OCI-LY7 (cell line): Measurements from ENCODE around the gene UBTD2. TPM values are rescaled to one million over a fixed set of nuclear protein-coding genes. Genes with fewer than 3 reads are reported as not detected.
"Not testable (repeated sequence)": the region's sequence is repeated elsewhere in the genome, so short reads cannot be mapped to it uniquely, and the experiment has no call there.

ENCODE experiments used
- BruUV-seq: library from RNA; stranded (reverse); fragments of 400-500 nt; replicated peaks from 2 replicates; lab custom pipeline; 2021; lab: Mats Ljungman, UMichigan
- CTCF ChIA-PET: fragments of 300-600 bp; sonication (Branson Sonifier 250); formaldehyde crosslinking; loops from one replicate; lab custom pipeline; 2022; ENCODE audit warnings: antibody characterized with exemption; ENCODE audit not compliant: unreplicated experiment; lab: Charles Lee
- POLR2A ChIA-PET: fragments of 300-600 bp; sonication (Branson Sonifier 250); formaldehyde crosslinking; loops from one replicate; lab custom pipeline; 2022; ENCODE audit warnings: antibody characterized with exemption; lab: Charles Lee
- DNase-seq: peaks from one replicate; pipeline ENCODE4 v3.0.0-alpha.2; 2015; ENCODE audit warnings: low spot score
- H2AFZ ChIP-seq: fragments of 200-600 bp; sonication (generic), shearing (Covaris generic); 2 replicates; pipeline ENCODE4 v1.6.1; 2014; ENCODE audit warnings: mild to moderate bottlenecking, antibody characterized with exemption, low read length, moderate library complexity
- H3K27ac ChIP-seq: fragments of 200-600 bp; sonication (generic); 2 replicates; pipeline ENCODE4 v1.5.1; 2014; ENCODE audit warnings: mixed run types, low read depth, mild to moderate bottlenecking, moderate library complexity, low read length, inconsistent platforms; ENCODE audit not compliant: poor library complexity, severe bottlenecking
- H3K36me3 ChIP-seq: fragments of 200-600 bp; sonication (generic); 2 replicates; pipeline ENCODE4 v1.6.1; 2014; ENCODE audit warnings: mild to moderate bottlenecking, antibody characterized with exemption, low read length, moderate library complexity, mixed read lengths; ENCODE audit not compliant: insufficient read depth
- H3K4me1 ChIP-seq: fragments of 200-600 bp; sonication (generic); 2 replicates; pipeline ENCODE4 v1.5.1; 2014; ENCODE audit warnings: mild to moderate bottlenecking, low read length; ENCODE audit not compliant: insufficient read depth, poor library complexity, severe bottlenecking
- H3K4me2 ChIP-seq: fragments of 200-600 bp; sonication (generic); 2 replicates; pipeline ENCODE4 v1.6.1; 2014; ENCODE audit warnings: mild to moderate bottlenecking, low read length
- H3K4me3 ChIP-seq: fragments of 200-600 bp; sonication (generic); 2 replicates; pipeline ENCODE4 v1.5.1; 2014; ENCODE audit warnings: mild to moderate bottlenecking, low read depth, low read length; ENCODE audit not compliant: poor library complexity, severe bottlenecking
- H3K79me2 ChIP-seq: fragments of 200-600 bp; sonication (generic); 2 replicates; pipeline ENCODE4 v1.6.1; 2016; ENCODE audit warnings: low read depth, mild to moderate bottlenecking, low read length, moderate library complexity, mixed read lengths; ENCODE audit not compliant: insufficient read depth
- H3K9me2 ChIP-seq: fragments of 200-600 bp; sonication (generic); 2 replicates; pipeline ENCODE4 v1.6.1; 2016; ENCODE audit warnings: mild to moderate bottlenecking, low read length, mixed read lengths; ENCODE audit not compliant: insufficient read depth
- H3K9me3 ChIP-seq: fragments of 200-600 bp; sonication (generic); 2 replicates; pipeline ENCODE4 v1.6.1; 2014; ENCODE audit warnings: mild to moderate bottlenecking, mixed run types, low read length, mixed read lengths
- H4K20me1 ChIP-seq: fragments of 200-600 bp; sonication (generic); 2 replicates; pipeline ENCODE4 v1.6.1; 2014; ENCODE audit warnings: mild to moderate bottlenecking, antibody characterized with exemption, low read length, moderate library complexity, mixed read lengths; ENCODE audit not compliant: insufficient read depth
- CTCF ChIP-seq: fragments of 200-600 bp; sonication (generic); conservative IDR thresholded peaks from 2 replicates; pipeline ENCODE4 v1.5.1; 2014; ENCODE audit warnings: mild to moderate bottlenecking, antibody characterized with exemption, low read length, moderate library complexity, mixed read lengths
- EZH2phosphoT487 ChIP-seq: fragments of 200-600 bp; sonication (generic); IDR thresholded peaks from 2 replicates; pipeline ENCODE4 v1.6.1; 2018; ENCODE audit warnings: low read depth, borderline replicate concordance, mild to moderate bottlenecking, mixed run types, antibody characterized with exemption, low read length, moderate library complexity, mixed read lengths
- intact Hi-C: fragments of 100-400 bp; cut with micrococcal nuclease; formaldehyde crosslinking; loops from one replicate; pipeline ENCODE4 v1.10.0; 2022; ENCODE audit not compliant: unreplicated experiment
- total RNA-seq, 2 experiments: library from RNA; depleted of rRNA in 1 of 2; stranded (reverse); fragments of >200 nt in 1 of 2; shearing (Covaris generic) in 1 of 2; gene quantifications; 2 replicates each; pipeline ENCODE4 v1.2.3, GENCODE V29; 2014 to 2022

The UBTD2 gene
- total RNA-seq, 2 experiments from 2014 or later, result 16.0 to 19.8 TPM

- Histone ChIP-seq H3K9me2 (no peaks in the 10 kb centered on the region), H3K36me3 (no peaks in the 10 kb centered on the region), H3K9me3 (no peaks in the 10 kb centered on the region), H3K27ac (no peak overlapping the region), H4K20me1 (no peaks in the 10 kb centered on the region), H3K4me3 (no peak overlapping the region), H3K79me2 (no peaks in the 10 kb centered on the region), H3K4me1 (no peaks in the 10 kb centered on the region), H2AFZ (no peak overlapping the region), H3K4me2 (no peak overlapping the region)
- DNase-seq, result no peak
- no TSS peak for BruUV-seq
- TF ChIP-seq CTCF (no peak), EZH2phosphoT487 (no peak)
- ChIA-PET POLR2A (interaction anchor here (0.5 to 0.7 kb wide), 5 partner anchors 12 to 913 kb away, joined by 3 to 5 read pairs (median 4); no protein-coding TSS in a partner anchor), CTCF (no interaction called here)
- intact Hi-C loops, result no loop called here
Observed at GRCh38 chr5:172199446-172199845, 84.1 kb downstream of the UBTD2 start.

DNA sequence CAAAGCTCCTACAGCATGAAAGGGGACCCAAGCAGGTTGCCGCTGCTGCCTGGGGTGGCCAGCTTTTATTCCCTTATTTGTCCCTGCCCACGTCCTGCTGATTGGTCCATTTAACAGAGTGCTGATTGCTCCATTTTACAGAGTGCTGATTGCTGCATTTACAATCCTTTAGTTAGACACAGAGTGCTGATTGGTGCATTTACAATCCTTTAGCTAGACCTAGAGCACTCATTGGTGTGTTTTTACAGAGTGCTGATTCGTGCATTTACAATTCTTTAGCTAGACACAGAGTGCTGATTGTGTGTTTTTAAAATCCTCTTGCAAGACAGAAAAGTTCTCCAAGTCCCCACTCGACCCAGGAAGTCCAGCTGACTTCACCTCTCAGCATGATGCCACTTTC, 85.8 kb downstream of the UBTD2 start:
- H3K27ac ChIP-seq, BruUV-seq, DNase-seq, H3K4me3 ChIP-seq, CTCF ChIA-PET, H3K79me2 ChIP-seq, POLR2A ChIA-PET, intact Hi-C loops, H3K9me3 ChIP-seq, H3K36me3 ChIP-seq, H3K9me2 ChIP-seq, H3K4me2 ChIP-seq, H4K20me1 ChIP-seq, H2AFZ ChIP-seq, H3K4me1 ChIP-seq: not testable (repeated sequence)

GRCh38 chr5:172194985-172195774, 88.4 kb downstream of the UBTD2 start:
- DNase-seq, result no peak
- H4K20me1 ChIP-seq, result no peaks in the 10 kb centered on the region
- ChIA-PET CTCF (interaction anchor here (0.6 kb wide), 1 partner anchor 1623 kb away, joined by 3 read pairs; no protein-coding TSS in a partner anchor), POLR2A (interaction anchor here (0.6 to 1.0 kb wide), 3 partner anchors 9 to 96 kb away, joined by 3 read pairs; no protein-coding TSS in a partner anchor)
- TF ChIP-seq CTCF (no peak), EZH2phosphoT487 (no peak)
- H3K27ac ChIP-seq, result no peak overlapping the region
- no peaks in the 10 kb centered on the region for H3K79me2 ChIP-seq
- no peaks in the 10 kb centered on the region for H3K36me3 ChIP-seq
- H3K4me1 ChIP-seq, result no peaks in the 10 kb centered on the region
- H2AFZ ChIP-seq, result no peak overlapping the region
- H3K4me3 ChIP-seq, result no peak overlapping the region
- BruUV-seq, result no TSS peak
- no peaks in the 10 kb centered on the region for H3K9me3 ChIP-seq
- intact Hi-C loops, result no loop called here
- no peak overlapping the region for H3K4me2 ChIP-seq
- no peaks in the 10 kb centered on the region for H3K9me2 ChIP-seq
